ENCODE data around the gene LSMEM2.
A peak's percentile ranks its signal among the peaks of the same experiment; 100 is the strongest.

The LSMEM2 gene

DNA sequence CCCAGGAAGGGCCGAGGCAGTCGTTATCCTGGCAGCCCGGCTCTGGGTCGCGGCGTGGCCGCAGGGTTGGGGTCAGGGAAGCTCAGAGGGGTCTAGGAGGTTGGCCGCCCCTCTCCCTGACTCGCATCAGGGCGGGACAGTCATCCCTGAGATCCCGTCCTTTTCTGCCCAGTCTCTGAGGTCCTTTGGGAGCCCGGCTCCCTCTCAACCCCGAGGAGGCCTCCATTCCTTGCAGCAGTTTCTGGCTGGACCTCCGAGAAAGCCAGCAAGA, 43.2 kb downstream of the LSMEM2 start:
- peak overlapping the region; percentile 86 for H3K4me3 ChIP-seq (replicated peaks; ENCODE audit: low read depth, low read length)
- DNase-seq (ENCODE audit: extremely low read depth, low read depth): no peak
- TF ChIP-seq CTCF (IDR thresholded peaks at IDR 0.05; ENCODE audit: low read depth, low read length, missing control alignments): no peak

DNA sequence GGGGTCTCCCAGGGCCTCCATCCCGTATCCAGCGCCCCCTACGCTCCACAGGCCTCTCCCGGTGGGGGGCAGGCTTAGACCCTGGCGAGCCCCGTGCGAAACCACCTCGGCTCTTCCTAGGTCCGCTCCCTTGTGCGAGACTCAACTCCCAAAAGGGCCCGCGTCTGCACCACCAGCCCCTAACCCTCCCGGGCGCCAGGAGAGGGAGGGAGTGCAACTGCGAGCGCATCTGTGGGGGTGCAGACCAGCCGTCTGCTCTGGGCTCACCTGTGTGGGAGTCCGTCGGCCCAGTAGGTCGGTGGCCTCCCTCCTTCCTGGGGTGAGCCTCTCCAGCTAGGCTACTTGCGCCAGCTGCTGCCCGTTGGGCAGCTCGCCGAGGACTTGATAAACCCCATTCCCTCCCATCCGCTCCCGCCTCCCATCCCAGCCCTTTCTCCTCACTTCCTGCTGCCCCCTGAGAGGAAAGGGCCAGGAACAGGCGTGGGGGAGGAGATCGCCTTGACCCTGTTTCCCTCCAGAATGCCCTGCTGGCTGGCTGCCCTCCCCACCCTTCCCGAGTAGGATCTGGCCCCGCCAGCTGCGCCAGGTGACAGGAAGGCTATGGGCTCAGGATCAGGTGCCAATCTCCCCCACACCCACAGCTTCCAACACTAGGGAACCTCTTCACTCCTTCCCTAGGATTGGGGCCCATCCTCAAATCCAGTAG, 43.7 kb downstream of the LSMEM2 start, which contains the start of gene HYAL2:
Gene HYAL2, minus strand, starts transcription at position 360 of the 706 bp plus-strand sequence. CDS start 2,256 bp downstream, outside the sequence.
- peak within 1 kb of the TSS; percentile 86 for H3K4me3 ChIP-seq (replicated peaks; ENCODE audit: low read depth, low read length)
- DNase-seq (ENCODE audit: extremely low read depth, low read depth): no peak
- no peak for TF ChIP-seq CTCF (IDR thresholded peaks at IDR 0.05; ENCODE audit: low read depth, low read length, missing control alignments)

GRCh38 chr3:50323092-50323600, 44.3 kb downstream of the LSMEM2 start:
- no peak for DNase-seq (ENCODE audit: extremely low read depth, low read depth)
- no peak for TF ChIP-seq CTCF (IDR thresholded peaks at IDR 0.05; ENCODE audit: low read depth, low read length, missing control alignments)
- H3K4me3 ChIP-seq (replicated peaks; ENCODE audit: low read depth, low read length): no peak overlapping the region

- no peak overlapping the region for H3K4me3 ChIP-seq (replicated peaks; ENCODE audit: low read depth, low read length)
- TF ChIP-seq CTCF (IDR thresholded peaks at IDR 0.05; ENCODE audit: low read depth, low read length, missing control alignments): no peak
- DNase-seq (ENCODE audit: extremely low read depth, low read depth): no peak
These were observed 44.8 kb downstream of the LSMEM2 start for GRCh38 chr3:50323614-50324199.

- no peak overlapping the region for H3K4me3 ChIP-seq (replicated peaks; ENCODE audit: low read depth, low read length)
- peak; percentile 89 for TF ChIP-seq CTCF (IDR thresholded peaks at IDR 0.05; ENCODE audit: low read depth, low read length, missing control alignments)
- no peak for DNase-seq (ENCODE audit: extremely low read depth, low read depth)
These were observed 45.6 kb downstream of the LSMEM2 start for GRCh38 chr3:50324351-50325112.

DNA sequence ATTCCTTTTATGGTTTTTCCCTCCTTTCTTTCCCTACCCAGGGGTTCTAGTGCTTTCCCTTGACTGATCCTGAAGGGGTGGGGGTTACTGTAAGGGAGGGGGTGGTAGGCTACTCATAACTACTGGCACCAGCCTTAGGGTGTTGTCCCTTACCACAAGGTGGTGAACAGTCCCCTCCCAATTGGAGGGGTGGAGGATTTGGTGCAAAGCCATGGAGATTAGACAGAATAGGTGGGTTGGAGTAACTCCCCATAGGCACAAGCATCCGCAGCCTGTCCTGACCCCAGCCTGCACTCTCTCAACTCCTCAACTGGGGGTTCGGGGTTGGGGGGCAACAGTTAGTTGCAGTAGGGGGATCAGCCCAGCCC, 46.2 kb downstream of the LSMEM2 start:
- no peak for DNase-seq (ENCODE audit: extremely low read depth, low read depth)
- H3K4me3 ChIP-seq (replicated peaks; ENCODE audit: low read depth, low read length): no peak overlapping the region
- no peak for TF ChIP-seq CTCF (IDR thresholded peaks at IDR 0.05; ENCODE audit: low read depth, low read length, missing control alignments)
